ENCODE measurements around the gene CCBE1.

DNA sequence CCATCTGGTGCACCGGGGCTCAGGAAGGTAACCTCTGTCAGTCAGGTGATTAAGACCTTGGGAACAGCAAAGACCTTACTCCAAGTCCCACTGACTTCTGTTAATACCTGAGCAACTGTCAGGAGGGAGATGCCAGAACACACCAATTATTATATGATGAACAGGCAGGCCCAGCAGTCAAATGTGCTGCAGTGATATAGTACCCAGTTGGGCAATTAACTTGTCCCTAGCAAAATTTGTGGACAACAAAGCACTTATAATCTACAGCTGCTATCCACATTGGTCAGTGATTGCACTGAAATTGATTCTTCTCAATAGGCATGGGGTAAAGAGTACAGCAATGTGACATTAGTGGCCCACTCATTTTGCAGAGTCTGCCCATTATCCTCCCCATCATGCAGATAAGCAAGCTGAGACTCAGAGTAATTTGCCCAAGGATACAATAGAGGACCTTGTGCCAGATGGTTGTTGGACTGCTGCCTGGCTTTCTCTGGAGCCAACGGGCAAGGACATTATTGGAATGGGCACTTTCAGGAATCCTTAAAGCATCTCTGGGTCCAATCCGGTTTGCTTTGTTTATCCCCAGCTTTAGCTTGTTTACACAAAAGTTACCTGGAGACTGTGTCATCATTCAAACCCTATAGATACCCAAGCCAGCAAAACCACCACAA lies 147.6 kb downstream of the CCBE1 start:
- TF ChIP-seq POLR2A (IDR thresholded peaks at IDR 0.05; ENCODE audit: low read length), result no peak
- TF ChIP-seq GATA1 (IDR thresholded peaks at IDR 0.05; ENCODE audit: low read depth, low read length), result no peak

All from erythroblast (primary cell).